Stimulated activated CD8-positive, alpha-beta memory T cell treated with anti-CD3 and anti-CD28 coated beads, Interleukin-12 subunit alpha, Interleukin-12 subunit beta, amount 100 ng/mL, for 1 hour (primary cell): ENCODE measurements around the gene CHN2.
"Not testable (repeated sequence)": the region's sequence is repeated elsewhere in the genome, so short reads cannot be mapped to it uniquely, and the experiment has no call there.

Source experiments
- DNase-seq: peaks from one replicate; pipeline ENCODE4 v3.0.0-alpha.2; 2020; ENCODE audit warnings: low read depth

Gene CHN2

GRCh38 chr7:29256693-29257002 is 62.1 kb downstream of the CHN2 start:
- DNase-seq: no peak

DNA sequence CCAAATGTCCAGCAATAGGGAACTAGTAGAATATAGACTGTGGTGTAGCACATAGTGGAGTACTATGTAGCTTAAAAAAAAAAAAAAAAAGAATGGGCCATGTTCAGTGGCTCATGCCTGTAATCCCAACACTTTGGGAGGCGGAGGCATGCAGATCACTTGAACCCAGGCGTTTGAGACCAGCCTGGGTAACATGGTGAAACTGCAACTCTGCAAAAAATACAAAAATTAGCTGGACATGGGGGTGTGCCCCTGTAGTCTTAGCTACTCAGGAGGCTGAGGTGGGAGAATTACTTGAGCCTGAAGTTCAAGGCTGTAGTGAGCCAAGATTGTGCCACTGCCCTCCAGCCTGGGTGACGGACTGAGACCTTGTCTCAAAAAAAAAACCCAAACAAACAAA is 64.4 kb downstream of the CHN2 start:
- no peak for DNase-seq

- DNase-seq: no peak
Measured at GRCh38 chr7:29262191-29262917, 67.8 kb downstream of the CHN2 start.

GRCh38 chr7:29263601-29264207 is 69.1 kb downstream of the CHN2 start:
- DNase-seq: not testable (repeated sequence)

- no peak for DNase-seq
Measured at GRCh38 chr7:29265208-29265923, 70.8 kb downstream of the CHN2 start.

DNA sequence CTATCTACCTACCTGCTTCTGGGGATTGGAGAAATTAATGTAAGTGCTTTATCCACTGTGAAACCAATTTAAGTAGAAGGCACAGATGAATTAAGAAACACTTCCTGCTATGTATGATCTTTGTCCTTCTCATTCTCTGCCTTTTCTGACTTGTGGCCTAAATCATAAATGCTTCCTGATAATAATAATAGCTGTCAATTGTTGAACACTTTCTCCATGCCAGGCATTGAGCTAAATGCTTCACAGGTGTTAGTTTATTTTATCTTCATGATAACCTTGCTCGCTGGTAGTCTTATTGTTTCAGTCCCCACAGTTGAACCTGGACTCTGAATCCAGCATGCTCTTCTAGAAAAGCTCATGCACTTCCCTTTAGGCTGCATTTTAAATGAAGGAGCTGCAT is 75.4 kb downstream of the CHN2 start:
- no peak for DNase-seq

DNA sequence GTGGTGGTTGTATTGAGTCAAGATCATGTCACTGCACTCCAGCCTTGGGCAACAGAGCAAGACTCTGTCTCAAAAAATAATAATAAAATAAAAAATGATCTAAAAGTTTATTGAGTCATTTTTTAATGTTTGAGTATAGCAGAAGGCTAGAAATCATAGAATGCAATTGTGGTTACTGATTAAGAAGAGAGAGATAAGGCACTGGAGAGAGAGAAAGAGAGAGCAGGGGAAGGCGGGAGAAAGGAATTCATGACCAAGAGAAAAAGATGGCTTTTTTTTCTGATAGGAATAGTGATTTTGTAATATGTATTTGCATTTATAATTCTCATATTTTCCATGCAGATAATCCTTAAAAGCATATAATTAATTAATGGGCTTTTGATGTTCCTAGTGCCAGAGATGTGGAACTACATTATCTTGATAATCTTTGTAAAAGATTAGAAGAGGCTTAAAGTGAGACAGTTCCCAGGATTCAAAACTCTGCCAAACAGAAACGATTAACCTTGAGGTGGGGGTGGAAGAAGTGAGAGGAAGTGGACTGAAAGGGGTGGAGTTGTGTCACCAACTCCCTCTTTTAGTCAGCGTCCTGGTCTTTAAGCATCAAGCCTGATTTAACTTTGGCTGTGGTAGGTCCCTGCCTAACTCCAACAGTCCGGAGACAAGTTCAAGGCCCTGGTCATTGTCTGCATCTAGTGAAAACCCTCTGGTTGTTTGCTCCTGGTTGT is 76.2 kb downstream of the CHN2 start:
- DNase-seq: no peak

DNA sequence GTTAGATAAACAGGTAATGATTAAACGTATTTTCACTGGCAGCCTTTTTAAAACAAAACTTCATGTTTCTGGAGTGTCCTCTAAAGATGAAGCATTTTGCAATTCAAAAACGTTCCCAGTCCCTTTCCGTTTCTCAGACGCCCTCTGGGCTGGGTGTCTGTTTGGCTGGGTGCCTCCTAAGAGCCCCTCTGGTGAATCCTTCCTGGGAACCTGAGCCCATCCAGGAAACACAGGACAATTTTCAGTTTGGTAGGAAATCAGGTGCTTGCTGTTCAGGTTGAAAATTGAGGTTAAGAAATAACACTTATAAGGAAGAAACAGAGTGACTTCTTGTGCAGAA is 76.7 kb downstream of the CHN2 start:
- DNase-seq: no peak

- DNase-seq: no peak
Measured at GRCh38 chr7:29272057-29272456, 77.5 kb downstream of the CHN2 start.

DNA sequence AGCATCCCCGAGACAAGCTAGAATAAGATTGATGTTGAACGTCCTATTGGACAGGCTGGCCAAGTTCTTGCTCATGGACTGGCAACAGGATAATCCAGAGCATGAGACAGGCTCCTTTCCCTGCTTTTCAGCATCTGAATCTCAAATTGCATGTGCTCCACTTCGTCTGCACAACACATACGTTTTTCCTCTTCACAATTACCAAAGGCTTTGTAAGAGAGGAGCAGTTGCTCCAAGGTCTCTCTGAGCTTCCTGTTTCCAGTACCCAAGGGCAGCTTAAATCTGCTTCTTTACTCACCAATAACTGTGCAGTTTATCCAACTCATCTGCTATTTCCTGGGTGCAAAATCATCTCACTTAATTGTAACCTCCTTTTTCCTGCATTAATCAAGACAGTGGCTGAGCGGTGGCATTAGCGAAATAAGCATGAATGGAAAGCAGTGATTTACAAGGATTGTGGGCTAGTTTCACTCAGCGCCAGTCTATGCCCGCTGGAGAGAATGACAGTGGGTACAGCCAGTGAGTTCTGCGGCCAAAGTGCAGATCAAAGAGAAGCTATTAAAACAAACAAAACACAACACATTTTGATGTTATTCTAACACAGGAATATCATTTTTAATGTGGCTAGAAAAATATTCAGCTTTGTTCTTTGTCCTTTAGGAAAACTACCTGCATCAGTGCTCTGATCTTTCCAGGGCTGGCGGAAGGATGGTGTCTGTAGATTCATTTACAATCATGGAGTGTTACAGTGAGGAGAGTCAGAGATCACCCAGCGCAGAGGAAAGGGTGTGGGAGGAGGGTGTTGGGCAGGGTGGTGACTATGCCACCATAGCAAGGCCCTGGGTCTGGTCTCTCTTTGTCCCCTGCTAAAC is 79.8 kb downstream of the CHN2 start:
- DNase-seq: no peak

GRCh38 chr7:29275018-29275318 is 80.4 kb downstream of the CHN2 start:
- DNase-seq: no peak

GRCh38 chr7:29275493-29275892 is 80.9 kb downstream of the CHN2 start:
- DNase-seq: no peak

GRCh38 chr7:29276199-29276598 is 81.6 kb downstream of the CHN2 start:
- no peak for DNase-seq

DNA sequence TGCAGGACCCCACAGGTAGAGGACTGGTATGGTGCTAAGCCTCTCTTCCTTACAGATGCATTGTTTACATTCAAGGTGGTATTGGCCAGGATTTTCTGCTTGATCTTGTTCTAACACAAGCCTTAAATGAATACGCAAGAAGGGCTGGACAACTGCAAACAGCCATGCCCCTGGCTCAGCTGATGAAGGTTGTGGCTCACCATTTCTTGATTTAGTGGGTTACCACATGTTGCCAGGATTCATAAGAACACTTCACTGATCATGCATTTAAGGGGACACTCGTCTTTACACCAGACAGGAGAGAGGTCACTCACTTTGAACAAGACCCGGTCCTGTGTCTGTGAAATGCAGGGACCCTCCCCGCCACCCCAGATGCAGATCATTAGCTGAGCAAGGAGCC is 82.2 kb downstream of the CHN2 start:
- no peak for DNase-seq

DNA sequence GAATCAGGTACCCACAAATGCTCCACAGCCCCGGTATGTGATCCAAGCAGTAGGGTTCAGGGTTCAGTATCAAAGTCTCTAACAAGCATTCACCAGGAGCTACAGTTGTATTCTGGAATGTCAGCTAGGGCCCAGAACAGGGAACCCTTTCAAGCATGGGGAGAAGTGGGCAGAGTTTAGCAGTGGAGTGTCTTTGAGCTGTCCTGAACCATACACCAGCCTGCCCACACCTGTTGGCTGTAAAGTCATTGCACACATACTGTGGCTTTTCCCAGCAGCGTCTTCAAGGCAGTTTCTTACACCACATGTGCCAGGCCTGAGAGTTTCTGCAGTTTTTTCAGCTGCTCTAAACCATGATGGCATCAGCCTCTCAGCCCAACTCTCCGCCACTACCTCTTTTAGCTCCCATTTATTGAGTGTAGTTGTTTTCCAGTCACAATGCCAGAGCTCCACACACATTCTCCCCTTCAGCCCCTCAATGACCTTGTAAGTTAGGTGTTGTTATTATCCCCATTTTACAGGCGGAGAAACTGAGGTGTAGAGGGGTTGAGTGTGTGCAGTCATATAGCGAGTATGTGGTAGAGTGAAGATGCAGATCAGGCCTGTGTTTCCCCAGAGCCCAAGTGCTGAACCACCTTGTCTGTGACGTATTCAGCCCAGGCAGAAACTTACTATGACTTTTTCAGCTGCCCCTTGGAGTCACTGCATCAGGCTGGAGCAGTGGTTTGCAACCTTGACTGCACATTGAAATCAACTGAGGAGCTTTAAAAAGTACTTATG is 83.1 kb downstream of the CHN2 start:
- no peak for DNase-seq

DNA sequence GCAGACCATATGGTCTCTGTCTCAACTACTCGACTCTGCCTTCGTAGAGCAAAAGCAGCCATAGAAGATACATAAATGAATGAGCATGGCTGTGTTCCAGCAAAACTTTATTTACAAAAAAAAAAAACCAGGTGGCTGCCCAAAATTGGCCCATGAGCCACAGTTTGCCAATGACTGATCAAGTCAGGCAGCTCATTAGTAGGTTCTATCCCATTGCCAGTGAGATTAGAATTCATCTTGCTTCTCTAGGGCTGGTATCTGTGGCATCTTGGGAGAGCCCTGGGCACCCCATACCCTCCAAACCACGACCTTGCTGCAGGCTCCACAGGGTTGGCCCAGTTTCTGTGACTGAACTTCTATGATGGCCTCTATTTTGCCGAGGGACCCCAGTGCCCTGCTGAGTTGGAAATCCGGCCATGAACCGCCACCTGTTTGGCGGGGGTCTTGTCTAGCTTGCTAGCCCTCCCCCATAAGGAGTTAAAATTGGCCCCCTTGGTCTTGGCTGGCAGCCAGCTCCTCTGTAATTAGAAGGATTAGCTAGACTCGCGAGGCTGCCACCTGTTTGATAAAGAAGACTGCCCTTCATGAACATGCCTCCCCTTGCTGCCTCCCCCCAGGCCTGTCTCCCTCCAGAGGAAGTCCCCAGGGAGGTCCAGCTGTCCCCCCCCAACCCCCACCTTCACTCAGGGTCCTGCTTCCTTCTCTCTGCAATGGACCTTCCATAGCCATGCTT is 83.9 kb downstream of the CHN2 start:
- DNase-seq: no peak

DNA sequence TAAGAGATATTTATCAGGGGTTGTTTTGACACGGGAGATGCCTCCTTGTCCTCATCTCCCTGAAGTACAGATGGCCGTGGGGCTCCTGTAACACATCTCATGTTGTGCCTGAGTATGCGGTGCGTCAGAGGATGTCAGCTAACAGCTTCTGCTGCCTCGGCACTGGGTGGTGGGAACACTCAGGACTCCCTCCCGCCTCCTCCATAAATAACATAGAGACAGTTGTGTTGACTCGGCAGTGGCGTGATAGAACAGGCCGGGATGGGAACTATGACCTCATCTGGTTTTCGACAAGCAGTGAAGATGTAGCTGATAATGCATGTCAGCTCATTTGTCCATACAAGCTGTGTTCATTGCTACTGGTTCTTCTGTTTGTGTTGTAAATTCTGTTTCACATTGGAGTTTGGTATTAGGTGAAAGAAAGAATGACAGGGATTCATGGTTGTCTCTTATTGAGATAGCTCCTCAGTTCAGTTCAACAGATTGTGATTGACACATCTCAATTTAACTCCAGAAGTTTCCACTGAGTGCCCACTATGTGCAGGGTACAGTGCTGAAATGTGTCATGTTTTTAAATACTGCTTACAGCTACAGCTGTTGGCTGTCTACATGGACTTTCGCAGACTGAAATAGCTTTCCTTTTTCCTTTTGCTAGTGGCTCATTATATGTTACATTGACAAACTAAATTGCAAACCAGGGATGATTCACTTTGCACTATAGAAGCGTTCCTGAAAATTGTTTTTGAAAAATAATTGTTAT is 87.4 kb downstream of the CHN2 start:
- DNase-seq: no peak

DNA sequence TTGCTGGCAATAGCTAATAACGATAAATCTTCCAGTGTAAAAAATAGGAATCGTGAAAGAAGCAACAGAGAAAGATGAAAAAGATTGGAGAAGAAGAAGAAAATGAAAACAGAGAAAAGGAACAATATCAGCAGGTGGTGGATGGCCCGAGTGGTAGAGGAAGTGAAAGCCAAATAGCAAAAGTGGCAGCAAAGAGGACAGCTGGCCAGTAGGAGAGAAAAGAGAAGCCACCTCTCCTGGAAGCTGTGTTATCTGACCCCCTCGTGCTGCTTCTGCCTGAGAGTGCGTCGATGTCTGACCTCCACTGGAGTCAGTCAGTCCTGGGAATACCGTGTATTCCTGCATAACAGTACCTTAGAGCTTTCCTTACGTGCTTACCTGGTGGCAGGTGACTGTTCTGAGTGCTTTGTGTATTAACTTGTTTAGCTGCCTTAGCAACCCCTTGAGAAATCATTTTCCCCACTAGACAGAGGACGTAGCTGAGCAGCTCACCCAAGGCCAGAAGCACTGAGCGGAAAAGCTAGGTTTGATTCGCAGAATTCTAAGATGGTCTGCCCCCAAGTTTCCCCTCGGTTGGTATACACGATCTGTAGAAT is 88.3 kb downstream of the CHN2 start:
- DNase-seq: no peak

DNA sequence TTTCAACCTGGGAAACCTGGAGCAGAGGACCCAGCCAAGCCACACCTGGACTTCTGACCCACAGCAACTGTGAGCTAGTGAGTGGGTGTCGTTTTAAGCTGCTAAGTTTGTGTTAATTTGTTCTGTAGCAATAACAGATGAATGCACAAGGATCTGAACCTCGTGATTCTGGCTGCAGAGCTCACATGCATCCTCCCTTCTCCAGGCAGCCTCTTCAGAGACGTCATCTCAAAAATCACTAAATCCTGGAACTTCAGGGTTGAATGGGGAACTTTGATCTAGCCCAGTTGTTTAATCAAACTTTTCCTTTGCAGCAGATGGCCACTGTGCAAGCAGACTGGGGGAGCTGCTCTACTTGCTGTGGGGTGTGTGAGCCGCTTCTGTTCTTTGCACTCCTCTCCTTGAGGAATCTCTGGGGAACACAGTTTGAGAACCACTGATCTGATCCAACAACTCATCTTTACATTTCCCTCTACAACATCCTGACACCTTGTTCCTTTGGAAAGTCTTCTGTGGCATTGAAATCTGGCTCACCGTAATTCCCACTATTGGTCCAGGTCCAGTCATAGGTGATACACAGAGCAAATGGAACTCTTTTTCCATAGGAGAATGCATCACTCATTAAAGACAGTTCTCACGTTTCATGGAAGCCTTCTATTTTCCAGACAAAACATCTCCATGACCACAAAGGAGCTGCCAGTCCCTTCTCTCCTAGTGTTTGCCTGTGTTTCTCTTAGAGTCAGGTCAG is 90.3 kb downstream of the CHN2 start:
- DNase-seq: no peak
